Smooth muscle cell (in vitro differentiated cells): ENCODE measurements around the gene PNKD. TPM values are rescaled to one million over a fixed set of nuclear protein-coding genes. Genes with fewer than 3 reads are reported as not detected.

Experiments used
- DNase-seq: peaks from one replicate; lab custom pipeline; 2025; ENCODE audit not compliant: unreplicated experiment; lab: John Stamatoyannopoulos, UW
- H2AFZ ChIP-seq: fragments of 200-600 bp; sonication (generic); 2 replicates; pipeline ENCODE4 v1.6.0; 2016; ENCODE audit warnings: antibody characterized with exemption, low read depth, mild to moderate bottlenecking
- H3F3A ChIP-seq: fragments of 200-600 bp; sonication (generic); 2 replicates; pipeline ENCODE4 v1.6.0; 2017; ENCODE audit warnings: antibody characterized with exemption, low read depth
- H3K27ac ChIP-seq: fragments of 200-600 bp; sonication (generic); 2 replicates; pipeline ENCODE4 v1.5.1; 2016; ENCODE audit warnings: low read depth, mild to moderate bottlenecking
- H3K27me3 ChIP-seq: fragments of 200-600 bp; sonication (generic); 2 replicates; pipeline ENCODE4 v1.6.1; 2016; ENCODE audit warnings: low read depth, mild to moderate bottlenecking
- H3K36me3 ChIP-seq: fragments of 200-600 bp; sonication (generic); 2 replicates; pipeline ENCODE4 v1.5.1; 2016; ENCODE audit warnings: low read depth
- H3K4me1 ChIP-seq: fragments of 200-600 bp; sonication (generic); 2 replicates; pipeline ENCODE4 v1.5.1; 2016; ENCODE audit warnings: low read depth
- H3K4me2 ChIP-seq: fragments of 200-600 bp; sonication (generic); 2 replicates; pipeline ENCODE4 v1.6.0; 2016; ENCODE audit warnings: mild to moderate bottlenecking
- H3K4me3 ChIP-seq: fragments of 200-600 bp; sonication (generic); 2 replicates; pipeline ENCODE4 v1.5.1; 2016; ENCODE audit warnings: mild to moderate bottlenecking
- H3K79me2 ChIP-seq: fragments of 200-600 bp; sonication (generic); 2 replicates; pipeline ENCODE4 v1.6.0; 2016; ENCODE audit warnings: low read depth, mild to moderate bottlenecking
- H3K9ac ChIP-seq: fragments of 200-600 bp; sonication (generic); 2 replicates; pipeline ENCODE4 v1.6.0; 2016; ENCODE audit warnings: low read depth
- H3K9me3 ChIP-seq: fragments of 200-600 bp; sonication (generic); replicated peaks from 2 replicates; pipeline ENCODE4 v1.5.1; 2016; ENCODE audit warnings: low read depth
- H4K20me1 ChIP-seq: fragments of 200-600 bp; sonication (generic); 2 replicates; pipeline ENCODE4 v1.6.0; 2016; ENCODE audit warnings: low read depth
- CTCF ChIP-seq: fragments of 200-600 bp; sonication (generic); IDR thresholded peaks from 2 replicates; pipeline ENCODE4 v1.5.1; 2017; ENCODE audit warnings: borderline replicate concordance, mild to moderate bottlenecking, antibody characterized with exemption; ENCODE audit not compliant: insufficient read depth, poor library complexity, severe bottlenecking
- WGBS: methylation state at CpG from one replicate; pipeline ENCODE4 v1.1.7; 2016; ENCODE audit warnings: low lambda C conversion rate; 5-methylcytosine and 5-hydroxymethylcytosine counted together
- polyA plus RNA-seq: library from polyadenylated mRNA; unstranded; fragments of >200 nt; fragmentation: Nextera tagmentation; extraction: Ambion mirVana; gene quantifications from 2 replicates; pipeline ENCODE4 v1.2.1, GENCODE V29; 2016
- total RNA-seq: library from RNA; depleted of rRNA; stranded (reverse); fragments of >200 nt; gene quantifications from 2 replicates; pipeline ENCODE4 v1.2.3, GENCODE V29; 2014

Gene PNKD
- total and polyA plus RNA-seq, 2 experiments from 2014 or later: 42.0 to 126 TPM

DNA sequence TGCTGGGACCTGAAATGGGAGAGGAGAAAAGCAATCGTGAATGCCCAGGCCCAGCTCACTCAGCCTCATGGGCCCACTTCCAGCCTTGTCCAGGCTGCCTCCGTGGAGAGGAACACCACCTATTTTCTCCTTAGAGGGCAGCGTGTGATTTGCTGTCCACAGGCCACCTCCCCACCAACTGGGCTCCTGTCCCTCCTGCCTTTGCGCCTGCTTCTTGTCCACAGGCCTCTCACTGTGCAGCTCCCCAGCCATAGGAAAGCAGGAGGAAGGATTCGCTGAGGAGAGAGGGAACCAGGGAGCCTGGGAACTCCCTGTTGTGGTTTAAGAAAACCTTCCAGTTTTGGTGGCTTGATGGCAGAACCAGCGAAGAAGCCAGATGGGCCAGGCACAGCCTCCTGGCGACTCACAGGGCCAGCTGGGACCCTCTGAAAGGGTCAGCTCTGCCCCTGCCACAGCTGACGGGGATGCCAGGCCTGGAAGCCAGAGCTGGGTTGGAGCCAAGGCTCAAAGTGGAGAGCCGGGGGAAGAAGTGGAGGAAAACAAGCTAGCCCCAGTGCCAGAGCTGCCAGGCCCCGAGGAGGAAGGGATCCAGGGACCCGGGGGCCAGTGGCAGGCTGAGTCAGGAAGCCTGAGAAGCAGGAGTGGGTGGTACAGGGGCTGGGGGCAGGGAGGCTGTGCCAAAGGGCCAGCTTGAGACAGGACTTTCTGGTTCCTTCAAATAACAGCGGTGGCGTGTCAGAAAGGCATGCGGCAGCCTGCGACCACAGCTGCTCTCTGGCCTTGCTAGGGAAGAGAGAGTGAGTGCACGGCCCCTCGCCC, 12.1 kb downstream of the PNKD start:
- DNase-seq: peak; percentile 21
- H2AFZ ChIP-seq: no peak overlapping the region
- peaks cover 66% of the 10 kb centered on the region for H3K79me2 ChIP-seq

GRCh38 chr2:218284106-218284811, 13.9 kb downstream of the PNKD start:
- TF ChIP-seq CTCF: no peak
- no peak overlapping the region for H3K4me3 ChIP-seq
- H3K4me2 ChIP-seq: peak overlapping the region; percentile 71

More for the DNA sequence above, 12.1 kb downstream of the PNKD start:
- no peak overlapping the region for H3K4me3 ChIP-seq
- no peaks in the 10 kb centered on the region for H3K36me3 ChIP-seq
- peaks cover 30% of the 10 kb centered on the region for H3F3A ChIP-seq
- no peak for TF ChIP-seq CTCF
- H3K4me2 ChIP-seq: peak overlapping the region; percentile 80
- 35% methylated on average over 16 of the region's 17 CpGs for WGBS
- peaks cover 14% of the 10 kb centered on the region for H4K20me1 ChIP-seq
- H3K27ac ChIP-seq: peak overlapping the region; percentile 100
- H3K27me3 ChIP-seq: no peaks in the 10 kb centered on the region
- H3K4me1 ChIP-seq: peaks cover 22% of the 10 kb centered on the region
- H3K9me3 ChIP-seq: no peaks in the 10 kb centered on the region
- peak overlapping the region; percentile 96 for H3K9ac ChIP-seq

DNA sequence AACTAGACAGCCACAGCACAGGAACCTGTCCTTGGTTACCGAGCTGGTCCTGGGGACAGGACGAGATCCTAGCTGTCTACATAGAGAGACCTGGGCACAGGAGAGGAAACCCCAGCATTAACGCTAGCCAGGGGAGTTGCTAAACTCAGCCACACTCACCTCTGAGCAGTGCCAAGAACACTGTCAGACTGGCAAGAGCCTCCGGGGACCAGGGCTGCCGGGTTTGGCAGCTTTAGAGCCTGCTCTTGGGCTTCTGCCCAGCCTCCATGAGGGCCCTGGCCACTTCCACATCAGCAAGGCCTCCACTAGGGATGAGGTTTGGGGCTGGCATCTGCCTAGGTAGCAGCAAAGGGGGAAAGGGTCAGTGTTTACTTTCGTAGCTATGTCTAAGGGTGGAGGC, 15.3 kb downstream of the PNKD start:
- Histone ChIP-seq H3K27me3 (no peaks in the 10 kb centered on the region), H3K4me1 (peaks cover 36% of the 10 kb centered on the region), H3K4me3 (peak overlapping the region; percentile 39), H3K27ac (peak overlapping the region; percentile 100), H3K9ac (peak overlapping the region; percentile 98), H3K4me2 (peak overlapping the region; percentile 86), H4K20me1 (peaks cover 10% of the 10 kb centered on the region), H3K79me2 (peaks cover 80% of the 10 kb centered on the region), H3K9me3 (no peaks in the 10 kb centered on the region), H3K36me3 (no peaks in the 10 kb centered on the region), H3F3A (peaks cover 48% of the 10 kb centered on the region), H2AFZ (no peak overlapping the region)
- 88% methylated on average over 6 of the region's 6 CpGs for WGBS
- DNase-seq: no peak
- TF ChIP-seq CTCF: no peak

More at GRCh38 chr2:218284106-218284811, 13.9 kb downstream of the PNKD start:
- Histone ChIP-seq H3K4me1 (peaks cover 26% of the 10 kb centered on the region), H3K9me3 (no peaks in the 10 kb centered on the region), H3K27me3 (no peaks in the 10 kb centered on the region), H2AFZ (no peak overlapping the region), H4K20me1 (peaks cover 10% of the 10 kb centered on the region), H3K9ac (peak overlapping the region; percentile 65), H3F3A (peaks cover 45% of the 10 kb centered on the region), H3K79me2 (peaks cover 80% of the 10 kb centered on the region), H3K36me3 (no peaks in the 10 kb centered on the region), H3K27ac (peak overlapping the region; percentile 100)
- DNase-seq: peak; percentile 23
- WGBS: 60% methylated on average over 16 of the region's 16 CpGs
